Right ventricle myocardium inferior (tissue), 1 donor: ENCODE measurements around the gene SLC1A3. TPM values are rescaled to one million over a fixed set of nuclear protein-coding genes. Genes with fewer than 3 reads are reported as not detected.

Source experiments
- ATAC-seq: fragments of 200-7000 bp; cut with Tn5 transposase; one replicate; pipeline ENCODE4 v1.9.1; 2020; ENCODE audit warnings: mild to moderate bottlenecking, moderate library complexity
- DNase-seq: peaks from one replicate; pipeline ENCODE4 v3.0.0; 2021; ENCODE audit errors: missing footprints
- intact Hi-C: fragments of 100-400 bp; cut with DNase I; formaldehyde crosslinking; loops from one replicate; pipeline ENCODE4 v1.11.0; 2022
- total RNA-seq: library from RNA; stranded (reverse); fragmentation: NEBNext Ultra II Directional; extraction: Animal tissue kit (Norgen Biotek cat#: 25700); gene quantifications from one replicate; pipeline ENCODE4 v1.2.1, GENCODE V29; 2021
- donor health status: DM: no; HTN: yes; CAD: no; lungs with severe emphysema.

Gene SLC1A3
- total RNA-seq, 1 donor from 2014 or later: 95.4 TPM

- intact Hi-C loops: loop anchor here (5.0 kb wide), 1 partner anchor 34 kb away; no protein-coding TSS in a partner anchor
- DNase-seq (no peak), ATAC-seq (no peak)
These were observed 39.7 kb downstream of the SLC1A3 start for GRCh38 chr5:36646100-36646499.

DNA sequence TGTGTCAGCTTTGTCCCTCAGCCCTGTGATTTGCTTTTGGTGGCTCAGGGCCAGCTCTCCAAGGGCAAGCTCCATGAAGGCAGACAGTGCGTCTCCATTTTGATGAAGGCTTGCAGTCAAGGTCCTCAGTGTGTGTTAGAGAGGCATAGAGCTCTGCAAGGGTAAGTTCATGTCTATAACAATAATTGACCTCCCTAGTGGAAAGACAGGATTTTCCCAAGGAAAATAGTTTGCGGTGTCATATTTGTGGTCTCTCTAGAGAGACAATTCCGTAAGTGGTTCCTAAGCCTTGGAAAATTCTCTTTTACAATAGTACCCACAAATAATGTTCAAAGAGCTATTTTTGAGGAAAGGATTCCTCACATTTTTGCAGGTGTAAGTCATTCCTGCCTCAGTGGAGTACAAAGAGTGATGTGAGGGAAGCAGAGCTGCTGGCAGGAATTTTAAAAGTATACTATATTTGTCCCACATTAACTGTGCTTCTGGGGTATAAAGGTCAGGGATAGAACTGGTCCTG, 40.2 kb downstream of the SLC1A3 start:
- DNase-seq: no peak
- intact Hi-C loops: loop anchor here (5.0 kb wide), 1 partner anchor 34 kb away; no protein-coding TSS in a partner anchor
- peak; percentile 37 for ATAC-seq

- DNase-seq (no peak), ATAC-seq (no peak)
- intact Hi-C loops: loop anchor here (5.0 kb wide), 1 partner anchor 35 kb away; no protein-coding TSS in a partner anchor
These were observed 40.6 kb downstream of the SLC1A3 start for GRCh38 chr5:36647046-36647445.

- DNase-seq: no peak
- intact Hi-C loops: loop anchor here (5.0 kb wide), 1 partner anchor 36 kb away; no protein-coding TSS in a partner anchor
- no peak for ATAC-seq
These were observed 42.0 kb downstream of the SLC1A3 start for GRCh38 chr5:36648426-36648825.

DNA sequence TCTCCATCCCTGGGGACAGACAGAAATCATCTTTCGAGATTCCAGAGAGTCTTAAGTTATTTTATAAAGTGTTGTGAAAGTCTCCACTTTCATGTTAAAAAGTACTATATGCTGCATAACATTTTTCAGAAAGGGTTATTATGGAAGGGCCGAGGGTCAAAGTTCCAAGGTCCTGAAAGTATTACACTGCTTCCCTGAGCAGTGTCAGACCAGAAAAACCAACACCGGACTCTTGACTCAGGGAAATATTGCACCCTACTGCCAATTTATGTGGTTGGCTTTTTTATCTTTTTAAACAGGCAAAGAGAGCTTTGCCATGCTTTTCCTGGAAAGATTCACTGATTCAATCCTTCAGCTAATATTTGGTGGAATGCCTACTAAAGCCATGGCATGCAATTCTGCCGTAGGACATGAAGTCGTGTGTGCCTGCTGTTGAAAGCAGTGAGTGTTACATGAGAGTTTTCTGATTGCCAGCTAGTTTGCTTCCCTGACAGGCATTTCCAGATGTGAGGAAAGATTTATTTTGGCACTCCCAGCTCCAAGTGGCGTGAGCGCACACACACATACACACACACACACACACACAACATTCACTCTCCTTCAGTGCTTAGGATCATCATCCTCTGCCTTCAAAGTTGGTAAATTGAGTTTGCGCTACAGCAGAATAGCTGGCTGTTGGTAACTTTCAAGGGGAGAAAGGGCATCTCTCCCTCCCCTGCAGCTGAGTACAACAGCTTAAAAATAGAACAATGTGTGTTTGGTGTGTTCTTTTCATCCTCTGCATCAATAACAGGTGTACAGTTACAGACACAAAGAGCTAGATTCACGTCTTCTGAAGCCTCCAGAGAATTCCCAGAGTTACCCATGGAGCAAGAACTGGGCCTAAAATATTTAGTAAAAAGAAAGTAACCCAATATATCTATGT, 45.6 kb downstream of the SLC1A3 start:
- intact Hi-C loops: loop anchor here (1.0 kb wide), 1 partner anchor 121 kb away; no protein-coding TSS in a partner anchor
- ATAC-seq (peak; percentile 71), DNase-seq (no peak)

DNA sequence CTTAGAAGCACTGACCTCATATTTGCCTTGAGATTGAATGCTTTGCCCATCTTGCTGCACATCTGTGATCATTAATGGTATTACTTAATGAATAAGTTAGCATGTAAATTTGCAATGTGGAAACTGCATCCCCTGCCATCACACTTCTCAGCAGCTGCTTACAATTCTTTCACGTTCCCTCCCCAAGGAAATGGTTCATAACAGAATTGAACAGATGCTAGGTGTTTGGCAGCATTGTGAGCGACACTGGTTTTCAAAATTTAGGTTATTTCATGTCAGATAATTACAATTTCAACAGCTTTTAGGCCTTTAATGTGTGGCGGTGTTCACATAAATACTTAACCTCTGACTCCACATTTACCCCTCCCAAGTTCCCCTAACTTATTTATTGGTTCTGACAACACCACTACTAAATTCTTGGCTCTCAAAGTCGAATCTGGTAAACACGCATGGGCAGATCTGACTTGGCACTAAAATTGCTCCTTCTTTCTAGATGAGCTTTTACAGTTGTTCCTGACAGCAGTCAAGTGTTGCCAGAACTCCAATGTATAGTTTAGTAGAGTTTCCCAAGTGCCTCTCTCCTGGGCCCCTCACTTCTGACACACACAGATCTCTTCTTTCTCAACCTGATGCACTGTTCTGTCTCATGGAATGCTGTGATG, 46.8 kb downstream of the SLC1A3 start:
- DNase-seq (no peak), ATAC-seq (no peak)
- intact Hi-C loops: no loop called here

- no peak for ATAC-seq
- intact Hi-C loops: no loop called here
- no peak for DNase-seq
These were observed 48.2 kb downstream of the SLC1A3 start for GRCh38 chr5:36654564-36654963.

DNA sequence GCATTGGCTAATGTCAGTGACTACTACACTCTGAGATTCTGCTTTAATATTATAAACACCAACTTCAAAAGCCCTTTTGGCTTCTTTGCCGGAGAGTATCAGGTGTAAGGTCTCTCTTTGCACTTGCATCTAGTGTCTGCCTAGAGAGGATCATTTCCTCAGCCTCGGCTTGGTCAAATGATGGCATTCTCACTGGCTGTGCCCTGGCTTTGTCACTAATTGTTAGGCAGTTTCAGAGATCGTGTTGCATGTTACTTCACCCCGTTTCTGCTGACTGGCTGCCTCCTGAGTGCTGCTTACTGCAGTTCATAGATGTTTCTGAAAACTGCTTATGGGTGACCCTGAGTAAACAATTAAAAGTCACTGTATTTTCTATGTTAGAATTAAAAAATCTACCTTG, 48.8 kb downstream of the SLC1A3 start:
- intact Hi-C loops: loop anchor here (5.0 kb wide), 1 partner anchor 48 kb away; the partner anchor contains the start of gene SLC1A3
- ATAC-seq (peak; percentile 9), DNase-seq (no peak)

DNA sequence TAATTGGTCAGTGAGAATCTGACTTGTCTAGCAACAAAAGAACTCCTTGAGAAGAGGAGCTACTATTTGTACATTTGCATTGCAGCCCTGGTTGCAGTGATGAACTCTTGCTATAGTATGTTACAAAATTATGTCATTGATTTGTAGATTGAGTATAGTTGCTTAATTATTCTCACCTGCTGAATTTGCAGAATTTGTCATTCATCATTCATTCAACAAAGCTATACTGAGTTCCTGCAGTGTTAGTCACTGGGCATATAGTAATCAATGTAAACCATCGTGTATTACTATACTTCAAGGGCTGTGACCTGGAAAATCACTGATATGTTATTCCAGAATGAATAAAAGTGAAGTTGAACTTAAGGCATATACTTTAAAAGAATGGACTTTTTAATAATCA, 50.1 kb downstream of the SLC1A3 start:
- ATAC-seq (no peak), DNase-seq (no peak)
- intact Hi-C loops: loop anchor here (5.0 kb wide), 1 partner anchor 49 kb away; the partner anchor contains the start of gene SLC1A3

DNA sequence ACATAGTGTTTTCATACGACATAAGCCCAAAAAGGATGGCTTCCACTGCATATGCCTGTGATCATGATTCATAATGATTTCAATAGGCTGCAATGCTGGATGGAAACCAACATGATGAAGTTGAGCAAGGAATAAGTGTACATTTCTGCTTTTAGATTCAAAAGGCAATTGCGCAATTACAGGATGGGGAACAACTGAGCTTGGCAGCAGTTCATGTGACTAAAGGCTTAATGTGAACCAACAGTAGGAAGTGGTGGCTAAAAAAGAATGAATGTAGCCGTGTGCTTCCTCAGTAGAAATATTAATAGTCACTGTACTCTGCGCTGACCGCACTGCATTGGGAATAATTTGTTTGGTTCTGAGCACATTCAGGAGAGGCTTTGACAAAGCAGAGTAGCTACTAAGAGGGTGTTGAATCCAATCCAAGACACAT, 51.2 kb downstream of the SLC1A3 start:
- peak; percentile 93 for ATAC-seq
- DNase-seq: no peak
- intact Hi-C loops: loop anchor here (5.0 kb wide), 1 partner anchor 50 kb away; the partner anchor contains the start of gene SLC1A3

- intact Hi-C loops: loop anchor here (5.0 kb wide), 1 partner anchor 51 kb away; the partner anchor contains the start of gene SLC1A3
- DNase-seq: no peak
- ATAC-seq: no peak
These were observed 51.8 kb downstream of the SLC1A3 start for GRCh38 chr5:36658038-36658756.

DNA sequence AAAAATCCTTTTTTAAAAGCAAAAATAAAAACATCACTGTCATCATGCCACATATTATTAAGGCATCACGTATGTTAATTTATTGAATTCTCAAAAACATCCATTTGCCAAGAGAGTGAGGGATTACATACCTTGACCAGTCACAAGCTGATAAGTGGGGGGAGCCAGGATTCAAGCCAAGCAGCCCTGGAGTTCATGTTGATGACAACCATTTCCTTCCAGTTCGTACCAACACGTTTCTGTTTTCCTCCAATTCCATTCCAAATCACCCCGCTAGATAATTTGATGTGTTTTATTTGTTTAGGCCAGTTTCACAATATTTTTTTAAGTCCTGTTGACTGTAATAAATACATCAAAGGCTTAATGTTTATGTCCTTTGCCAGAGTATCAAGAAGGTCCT, 53.0 kb downstream of the SLC1A3 start:
- DNase-seq (no peak), ATAC-seq (no peak)
- intact Hi-C loops: loop anchor here (5.0 kb wide), 1 partner anchor 52 kb away; the partner anchor contains the start of gene SLC1A3

DNA sequence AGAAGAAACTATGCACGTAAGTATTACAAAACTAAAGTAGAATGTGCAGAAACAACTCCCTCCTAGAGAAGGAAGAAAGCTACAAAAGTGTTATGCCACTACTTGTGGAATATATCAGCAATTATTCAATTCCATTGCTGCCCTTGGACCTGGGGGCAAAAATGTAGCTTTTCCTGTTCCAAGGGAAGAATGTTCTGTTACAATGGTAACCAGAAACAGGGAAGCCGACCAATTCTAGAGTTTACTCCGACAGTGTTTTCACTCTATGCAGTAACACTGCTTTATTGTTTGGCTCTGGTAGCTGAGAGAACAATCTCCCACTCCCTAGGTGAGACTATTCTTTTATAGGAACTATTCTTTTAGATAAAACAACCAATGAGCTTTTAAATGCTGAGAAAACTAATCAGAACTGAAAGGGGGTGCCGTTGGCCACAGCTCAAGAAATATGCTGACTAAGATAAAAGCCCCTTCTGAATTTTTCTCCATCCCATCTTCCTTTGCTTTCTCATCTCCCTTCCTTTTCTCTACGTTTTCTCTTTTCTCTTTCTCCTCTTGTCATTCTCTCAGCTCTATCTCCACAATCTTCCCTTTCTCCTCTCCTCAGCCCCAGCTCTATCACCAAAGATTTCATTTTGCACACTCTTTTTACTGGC, 54.1 kb downstream of the SLC1A3 start:
- no peak for DNase-seq
- intact Hi-C loops: no loop called here
- ATAC-seq: no peak

DNA sequence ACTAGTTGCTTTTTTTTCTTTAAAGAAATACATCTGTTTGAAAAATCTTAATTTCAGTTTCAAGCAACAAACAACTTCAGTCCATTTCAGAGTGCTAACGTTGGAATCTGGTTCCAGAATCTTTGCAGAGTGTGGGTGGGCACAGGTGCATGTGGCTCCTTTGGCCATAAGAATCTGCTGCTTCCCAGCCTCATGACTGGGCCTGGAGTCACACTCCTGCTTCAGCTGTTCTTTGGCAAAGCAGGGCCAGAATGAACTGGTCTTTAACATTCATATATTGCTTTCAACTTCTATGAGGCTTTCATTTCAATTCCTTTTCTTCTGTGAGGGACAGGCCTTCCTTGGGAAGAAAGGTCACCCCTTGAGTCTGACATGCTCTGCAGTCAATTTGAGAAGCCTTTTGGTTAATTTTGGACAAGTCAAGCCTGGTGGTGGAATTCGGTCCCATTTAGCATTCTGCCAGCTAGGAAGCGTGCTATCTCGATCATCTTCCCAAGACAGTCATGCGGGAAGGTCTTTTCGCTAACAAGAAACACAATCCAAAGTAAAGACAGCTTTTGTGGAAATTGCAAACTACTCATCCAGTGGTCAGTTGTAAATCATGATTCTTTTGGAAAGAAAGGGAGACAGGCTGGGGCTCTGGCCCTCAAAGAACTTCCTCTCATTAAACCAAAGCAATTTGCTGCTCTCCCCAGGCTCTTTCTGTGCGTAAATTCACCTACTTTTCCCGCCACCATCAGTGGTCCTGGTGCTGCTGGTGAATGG, 55.2 kb downstream of the SLC1A3 start:
- DNase-seq: no peak
- no peak for ATAC-seq
- intact Hi-C loops: no loop called here

GRCh38 chr5:36662291-36662851, 56.0 kb downstream of the SLC1A3 start:
- intact Hi-C loops: no loop called here
- DNase-seq (no peak), ATAC-seq (no peak)

- DNase-seq: no peak
- intact Hi-C loops: no loop called here
- no peak for ATAC-seq
These were observed 58.4 kb downstream of the SLC1A3 start for GRCh38 chr5:36664766-36665165.

DNA sequence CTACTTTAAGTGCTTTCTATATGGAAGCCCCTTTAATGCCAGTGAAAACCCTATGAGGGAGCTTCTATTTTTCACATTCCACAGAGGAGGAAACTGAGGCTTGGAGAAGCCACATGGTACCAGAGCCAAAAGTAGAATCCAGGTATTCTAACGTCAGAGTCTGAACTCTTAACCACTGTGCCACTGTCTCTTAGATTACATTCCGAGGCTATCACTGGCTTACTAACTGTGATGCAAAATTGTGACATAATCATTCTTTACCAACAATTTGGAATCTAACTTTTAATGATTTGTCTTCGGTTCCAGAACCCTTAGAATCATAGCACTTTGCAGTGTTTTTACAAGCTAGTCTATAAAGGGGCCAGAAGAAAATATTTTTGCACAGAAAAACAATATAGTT, 59.2 kb downstream of the SLC1A3 start:
- intact Hi-C loops: no loop called here
- ATAC-seq: no peak
- DNase-seq: no peak
